ENCODE data around the gene CHRM1.
A peak's percentile ranks its signal among the peaks of the same experiment; 100 is the strongest.

The CHRM1 gene

DNA sequence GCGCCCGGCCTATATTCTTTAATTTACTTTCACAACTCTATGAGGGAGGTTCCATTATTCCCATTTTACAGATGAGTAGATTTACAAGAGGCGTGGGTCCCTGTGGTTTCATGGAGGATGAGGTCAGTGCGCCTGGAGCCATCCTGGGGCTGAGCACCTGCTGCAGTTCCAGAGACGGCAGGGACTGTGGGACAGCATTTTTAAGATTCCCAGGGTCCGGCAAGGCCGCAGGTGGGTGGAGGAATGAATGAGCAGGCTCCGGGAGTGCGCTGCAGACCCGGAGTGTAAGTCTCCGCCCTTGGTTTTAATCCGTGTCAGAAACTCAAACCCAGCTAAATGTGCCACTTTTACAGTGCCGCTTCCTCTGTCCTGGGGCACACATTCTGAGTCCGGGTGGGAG is 4.1 kb upstream of the CHRM1 start:
- no peak for DNase-seq

GRCh38 chr11:62923601-62924411 is 2.6 kb upstream of the CHRM1 start:
- DNase-seq = peak in 1 of 2 experiments; percentile 20

DNA sequence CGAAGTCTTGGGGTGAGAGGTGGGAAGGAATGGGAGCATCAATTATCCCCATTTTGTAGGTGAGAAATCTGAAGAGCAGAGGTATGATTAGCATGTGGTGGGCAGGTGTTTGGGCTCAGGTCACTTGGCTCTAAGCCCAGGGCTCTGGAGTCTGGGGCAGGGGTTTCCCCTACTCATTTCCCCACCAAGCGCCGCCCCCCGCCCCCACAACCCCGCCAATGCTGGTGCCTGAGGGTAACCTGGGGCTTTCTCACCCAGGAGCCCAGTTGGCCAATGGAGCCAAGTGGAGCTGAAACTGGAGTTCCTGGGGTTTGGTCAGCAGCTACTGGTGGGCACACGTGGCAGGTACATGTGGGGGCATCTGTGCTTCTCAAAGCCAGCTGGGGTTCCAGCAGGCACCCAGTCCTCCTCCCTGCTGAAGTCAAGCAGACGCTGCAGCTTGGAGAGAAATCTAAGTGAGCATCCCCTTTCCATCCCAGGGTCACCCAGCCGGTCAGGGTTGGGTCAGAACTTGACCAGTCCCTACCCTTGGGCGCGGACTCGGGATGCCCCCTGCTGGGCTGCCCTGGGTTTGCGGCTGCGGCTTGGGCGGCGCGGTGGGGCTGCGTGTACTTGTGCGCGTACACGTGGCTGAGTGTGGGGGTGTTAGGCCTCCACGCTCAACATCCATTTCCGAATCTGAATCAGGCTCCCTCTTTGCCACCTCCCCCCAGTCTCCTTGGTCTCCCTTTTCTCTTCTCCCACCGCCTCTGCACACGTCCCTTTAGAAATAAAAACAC is 1.7 kb upstream of the CHRM1 start:
- DNase-seq = peak; percentile 32 to 56

DNA sequence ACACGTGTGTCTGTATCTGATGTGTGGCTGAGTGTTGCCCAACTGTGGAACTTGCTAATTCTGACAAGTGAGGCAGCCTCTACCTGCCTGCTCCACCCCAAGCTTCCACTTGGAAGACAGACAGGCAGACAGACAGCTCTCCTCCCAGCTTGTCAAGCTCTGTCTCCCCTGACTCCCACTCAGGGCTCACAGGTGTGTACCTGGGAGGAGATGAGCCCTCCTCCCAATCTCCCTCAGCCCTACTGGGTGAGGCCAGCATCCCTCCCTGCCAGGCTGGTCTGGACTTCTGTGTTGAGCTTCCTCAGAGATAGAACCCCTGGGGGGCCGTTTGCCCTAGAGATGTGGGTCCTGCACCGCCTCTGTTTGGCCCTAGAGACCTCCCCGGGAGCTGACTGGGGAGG is 1.0 kb upstream of the CHRM1 start:
- no peak for DNase-seq

DNA sequence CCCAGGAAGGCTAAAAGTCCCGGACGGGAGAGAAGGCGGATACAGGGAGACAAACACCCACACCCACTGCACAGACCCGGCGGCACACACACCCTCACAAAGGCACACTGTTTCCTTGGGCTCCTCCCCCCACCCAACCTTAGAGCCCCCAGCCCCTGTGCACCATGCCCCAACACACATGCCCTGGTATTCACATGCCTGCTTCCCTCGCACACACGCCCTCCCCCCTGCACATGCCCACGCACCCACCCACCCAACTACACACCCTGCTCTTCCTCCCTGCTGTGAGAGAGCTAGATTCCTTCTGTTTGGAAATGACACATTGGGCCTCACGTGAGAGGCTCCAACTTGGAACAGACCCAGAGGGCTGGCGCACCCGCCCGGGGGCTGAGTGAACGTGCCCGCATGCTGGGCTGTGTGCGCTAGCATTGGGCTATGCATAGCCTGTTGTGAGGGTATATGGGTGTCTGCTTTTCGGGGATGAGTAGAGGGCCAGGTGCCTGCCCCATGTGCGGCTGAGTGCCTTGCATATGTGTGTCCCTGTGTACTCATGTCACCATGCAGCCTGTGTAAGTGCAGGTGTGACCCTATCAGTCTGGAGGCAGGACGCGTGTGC is 518 bp upstream of the CHRM1 start:
- no peak for DNase-seq

DNA sequence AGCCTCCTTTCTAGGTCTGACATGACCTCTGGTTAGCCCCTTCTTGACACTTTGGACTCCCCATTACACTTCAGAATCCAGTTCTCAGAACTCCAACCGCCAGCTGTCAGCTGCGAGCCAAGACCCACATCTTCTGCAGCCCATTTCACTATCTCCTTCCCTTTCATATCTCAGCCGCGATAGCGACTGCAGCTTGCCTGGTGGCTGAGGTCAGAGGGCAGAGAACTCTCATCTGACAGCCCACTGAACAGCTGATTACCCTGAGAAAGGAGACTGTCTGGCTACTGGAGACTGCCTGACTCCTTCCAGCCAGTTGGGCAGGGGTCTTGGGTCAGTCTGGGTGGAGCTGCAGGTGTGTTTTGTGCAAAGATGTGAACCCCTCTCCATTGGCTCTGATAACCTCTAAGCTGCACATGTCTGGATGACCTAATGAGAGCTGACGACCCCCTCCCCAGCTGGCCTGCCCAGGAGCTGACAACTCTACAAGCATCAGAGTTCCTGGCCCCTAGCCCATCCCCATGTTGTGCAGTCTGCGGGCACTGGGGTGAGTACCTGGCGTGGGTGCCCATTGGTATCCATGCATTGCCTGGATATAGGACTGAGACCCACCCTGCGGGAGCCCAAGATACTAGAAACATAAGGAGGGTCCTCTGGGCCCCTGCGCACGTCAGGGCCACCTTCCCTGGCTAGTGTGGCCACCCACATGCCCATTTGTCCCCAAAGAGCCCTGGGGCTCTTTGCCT is 1.1 kb downstream of the CHRM1 start:
- DNase-seq = no peak

- DNase-seq = no peak
These were observed 1.7 kb downstream of the CHRM1 start for GRCh38 chr11:62919476-62919875.

GRCh38 chr11:62918531-62918930 is 2.6 kb downstream of the CHRM1 start:
- DNase-seq = no peak

DNA sequence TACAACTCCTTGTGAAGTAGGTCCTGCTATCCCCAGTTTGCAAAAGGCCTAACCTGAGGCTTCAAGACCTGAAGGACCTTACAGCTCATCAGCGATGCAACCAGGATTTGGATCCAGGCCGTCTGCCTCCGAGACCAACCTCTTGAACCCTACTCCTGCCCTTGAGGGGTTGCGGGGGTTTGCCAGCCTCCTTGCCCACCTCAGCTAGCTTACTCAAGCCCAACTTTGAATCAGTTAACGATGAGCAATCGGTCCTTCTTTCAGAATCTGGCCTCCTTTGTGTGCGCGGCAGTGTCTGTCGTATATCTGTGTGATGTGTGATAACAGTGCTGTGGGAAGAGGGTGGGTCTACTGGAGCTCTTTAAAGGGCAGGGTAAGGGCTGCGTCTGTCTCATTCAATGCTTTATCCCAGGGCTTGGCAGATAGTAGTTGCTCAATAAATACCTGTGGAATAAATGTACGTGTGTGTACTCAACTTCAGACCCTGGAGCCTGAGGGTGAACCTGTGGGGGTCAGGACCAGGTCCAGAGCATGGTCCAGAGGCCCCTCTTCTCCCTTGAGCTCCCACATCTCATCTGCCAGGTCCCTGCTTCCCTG is 3.2 kb downstream of the CHRM1 start:
- DNase-seq = no peak

- DNase-seq = no peak
These were observed 6.7 kb downstream of the CHRM1 start for GRCh38 chr11:62914416-62914815.

- DNase-seq = no peak
These were observed 8.9 kb downstream of the CHRM1 start for GRCh38 chr11:62912268-62912667.

- DNase-seq = no peak
These were observed 9.7 kb downstream of the CHRM1 start for GRCh38 chr11:62911137-62912130.

DNA sequence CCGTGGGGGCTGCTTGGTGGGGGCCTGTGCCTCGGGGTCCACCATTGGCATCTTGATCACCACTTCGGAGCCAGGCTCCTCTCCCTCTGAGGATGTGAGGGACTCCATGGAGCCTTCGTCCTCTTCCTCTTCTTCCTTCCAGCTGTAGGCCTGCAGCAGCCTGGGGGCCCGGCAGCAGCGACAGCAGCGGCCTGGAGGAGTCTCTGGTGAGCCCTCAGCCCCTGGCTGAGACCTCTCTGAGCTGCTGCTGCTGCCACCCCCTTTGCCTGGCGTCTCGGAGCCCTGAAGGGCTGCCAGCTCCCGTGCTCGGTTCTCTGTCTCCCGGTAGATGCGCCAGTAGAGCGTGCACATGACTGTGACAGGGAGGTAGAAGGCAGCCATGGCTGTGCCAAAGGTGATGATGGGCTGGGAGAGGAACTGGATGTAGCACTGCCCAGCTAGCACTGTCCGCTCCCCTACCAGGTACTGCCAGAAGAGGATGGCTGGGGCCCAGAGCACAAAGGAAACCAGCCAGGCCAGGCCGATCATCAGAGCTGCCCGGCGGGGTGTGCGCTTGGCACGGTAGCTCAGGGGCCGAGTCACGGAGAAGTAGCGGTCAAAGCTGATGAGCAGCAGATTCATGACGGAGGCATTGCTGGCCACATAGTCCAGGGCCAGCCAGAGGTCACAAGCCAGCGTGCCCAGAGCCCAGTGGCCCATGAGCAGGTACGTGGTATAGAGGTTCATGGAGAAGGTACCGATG is 10.9 kb downstream of the CHRM1 start:
- no peak for DNase-seq

GRCh38 chr11:62909107-62909894 is 11.9 kb downstream of the CHRM1 start:
- no peak for DNase-seq

- no peak for DNase-seq
These were observed 12.6 kb downstream of the CHRM1 start for GRCh38 chr11:62908468-62909072.

DNA sequence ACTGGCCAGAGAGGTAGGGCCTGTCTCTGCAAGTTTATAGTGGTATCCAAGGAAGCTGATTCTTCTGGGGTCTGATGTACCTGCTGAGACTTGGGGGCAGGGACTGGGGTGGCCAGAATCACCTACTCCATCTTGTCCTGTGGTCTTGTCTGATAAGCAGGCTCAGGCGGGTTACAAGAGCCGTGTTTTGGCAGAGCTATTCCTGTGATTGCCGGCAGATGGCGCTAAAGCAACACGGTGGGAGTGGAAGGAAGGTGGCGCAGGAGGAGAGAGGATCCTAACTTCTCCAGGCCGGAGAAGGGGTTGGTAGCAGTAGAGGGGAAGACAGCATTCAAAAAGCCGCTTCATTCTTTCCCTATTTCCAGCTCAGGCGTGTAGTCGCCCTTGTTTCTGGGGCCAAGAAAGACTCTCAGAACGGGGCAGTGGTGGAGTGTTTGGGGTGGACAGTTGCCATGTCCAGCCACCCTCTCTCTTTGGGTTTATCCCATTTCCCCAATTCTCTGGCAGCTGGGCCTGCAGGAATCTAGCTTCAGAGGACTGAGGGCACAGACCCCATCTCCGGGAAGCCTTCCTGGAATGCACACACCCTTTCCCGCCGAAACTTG is 15.1 kb downstream of the CHRM1 start:
- DNase-seq = peak; percentile 66 to 76

GRCh38 chr11:62905296-62905695 is 15.9 kb downstream of the CHRM1 start:
- no peak for DNase-seq

GRCh38 chr11:62902932-62903331 is 18.2 kb downstream of the CHRM1 start:
- DNase-seq = no peak

- DNase-seq = no peak
These were observed 23.1 kb downstream of the CHRM1 start for GRCh38 chr11:62898027-62898426.
